IMR-90 (cell line): ENCODE results near the gene GTSE1.

Source experiments
- CTCF ChIP-seq: conservative IDR thresholded peaks from 2 replicates; pipeline ENCODE4 v1.5.1; 2012; ENCODE audit warnings: mild to moderate bottlenecking, low read depth, low read length, improper control_type of control experiment
- MAFK ChIP-seq: IDR thresholded peaks from 2 replicates; pipeline ENCODE4 v1.6.1; 2012; ENCODE audit warnings: low read depth, low read length, improper control_type of control experiment
- MAZ ChIP-seq: IDR thresholded peaks from 2 replicates; pipeline ENCODE4 v1.6.1; 2012; ENCODE audit warnings: low read depth, mild to moderate bottlenecking, low read length, improper control_type of control experiment, moderate library complexity, borderline replicate concordance
- POLR2A ChIP-seq: IDR thresholded peaks from 2 replicates; pipeline ENCODE4 v1.6.1; 2012; ENCODE audit warnings: mild to moderate bottlenecking, low read depth, low read length
- RAD21 ChIP-seq: IDR thresholded peaks from 2 replicates; pipeline ENCODE4 v1.6.1; 2012; ENCODE audit warnings: low read length, improper control_type of control experiment
- USF2 ChIP-seq: fragments of 150-350 bp; IDR thresholded peaks from 2 replicates; pipeline ENCODE4 v1.6.1; 2017; ENCODE audit warnings: mild to moderate bottlenecking, antibody characterized with exemption, low read length, low read depth

GRCh38 chr22:46322711-46323110 is 26.0 kb downstream of the GTSE1 start:
- TF ChIP-seq MAFK (no peak), CTCF (no peak), RAD21 (no peak), POLR2A (no peak), MAZ (no peak), USF2 (no peak)
